ENCODE data around the gene ZFAND3. TPM values are rescaled to one million over a fixed set of nuclear protein-coding genes. Genes with fewer than 3 reads are reported as not detected.

The ZFAND3 gene
- total RNA-seq, 1 donor from 2014 or later, result 32.7 TPM

GRCh38 chr6:37965964-37966676 lies 146.6 kb downstream of the ZFAND3 start:
- Histone ChIP-seq H3K4me3 (no peak overlapping the region), H3K27me3 (no peaks in the 10 kb centered on the region), H3K36me3 (no peaks in the 10 kb centered on the region), H3K9me3 (peaks cover 0 to 4% of the 10 kb centered on the region in 2 donors), H3K27ac (no peak overlapping the region), H3K4me1 (no peaks in the 10 kb centered on the region)
- TF ChIP-seq CTCF (IDR thresholded peaks at IDR 0.05), result no peak
- intact Hi-C loops (cut with DNase I), result no loop called here
- DNase-seq (ENCODE audit: low spot score in 2 of 2), result no peak

GRCh38 chr6:37966801-37967200 lies 147.3 kb downstream of the ZFAND3 start:
- H3K27me3 ChIP-seq, result no peaks in the 10 kb centered on the region
- H3K9me3 ChIP-seq, result peaks cover 0 to 4% of the 10 kb centered on the region in 2 donors
- peaks cover 0 to 3% of the 10 kb centered on the region in 2 donors for H3K4me1 ChIP-seq
- intact Hi-C loops (cut with DNase I), result no loop called here
- no peak for TF ChIP-seq CTCF (IDR thresholded peaks at IDR 0.05)
- no peak overlapping the region for H3K4me3 ChIP-seq
- no peaks in the 10 kb centered on the region for H3K36me3 ChIP-seq
- no peak for DNase-seq (ENCODE audit: low spot score in 2 of 2)
- no peak overlapping the region for H3K27ac ChIP-seq

- TF ChIP-seq CTCF (IDR thresholded peaks at IDR 0.05), result no peak
- Histone ChIP-seq H3K27ac (no peak overlapping the region), H3K27me3 (no peaks in the 10 kb centered on the region), H3K4me3 (no peak overlapping the region), H3K4me1 (peaks cover 0 to 6% of the 10 kb centered on the region in 2 donors), H3K36me3 (no peaks in the 10 kb centered on the region), H3K9me3 (peaks cover 0 to 4% of the 10 kb centered on the region in 2 donors)
- no peak for DNase-seq (ENCODE audit: low spot score in 2 of 2)
- intact Hi-C loops (cut with DNase I), result no loop called here
Observed at GRCh38 chr6:37967651-37968050, 148.1 kb downstream of the ZFAND3 start.

GRCh38 chr6:37971266-37971665 lies 151.7 kb downstream of the ZFAND3 start:
- Histone ChIP-seq H3K4me3 (no peak overlapping the region), H3K27me3 (no peaks in the 10 kb centered on the region), H3K36me3 (no peaks in the 10 kb centered on the region), H3K4me1 (peaks cover 0 to 11% of the 10 kb centered on the region in 2 donors), H3K27ac (no peak overlapping the region), H3K9me3 (peaks cover 0 to 9% of the 10 kb centered on the region in 2 donors)
- no peak for DNase-seq (ENCODE audit: low spot score in 2 of 2)
- intact Hi-C loops (cut with DNase I), result no loop called here
- TF ChIP-seq CTCF (IDR thresholded peaks at IDR 0.05), result no peak

GRCh38 chr6:37971711-37972390 lies 152.3 kb downstream of the ZFAND3 start:
- peaks cover 0 to 11% of the 10 kb centered on the region in 2 donors for H3K4me1 ChIP-seq
- H3K27me3 ChIP-seq, result no peaks in the 10 kb centered on the region
- DNase-seq (ENCODE audit: low spot score in 2 of 2), result no peak
- H3K36me3 ChIP-seq, result no peaks in the 10 kb centered on the region
- TF ChIP-seq CTCF (IDR thresholded peaks at IDR 0.05), result no peak
- no peak overlapping the region for H3K4me3 ChIP-seq
- no peak overlapping the region for H3K27ac ChIP-seq
- peaks cover 0 to 9% of the 10 kb centered on the region in 2 donors for H3K9me3 ChIP-seq
- intact Hi-C loops (cut with DNase I), result no loop called here

Data from ascending aorta (tissue), 2 donors.